ENCODE results near the gene FGF18. TPM values are rescaled to one million over a fixed set of nuclear protein-coding genes. Genes with fewer than 3 reads are reported as not detected.

The FGF18 gene
- total and polyA plus RNA-seq, 9 of the 15 experiments (the other 6 are each of a cell fraction or from before 2014, with no cell fraction given): 0.05 to 0.18 (median 0.11) TPM; not detected in 6

DNA sequence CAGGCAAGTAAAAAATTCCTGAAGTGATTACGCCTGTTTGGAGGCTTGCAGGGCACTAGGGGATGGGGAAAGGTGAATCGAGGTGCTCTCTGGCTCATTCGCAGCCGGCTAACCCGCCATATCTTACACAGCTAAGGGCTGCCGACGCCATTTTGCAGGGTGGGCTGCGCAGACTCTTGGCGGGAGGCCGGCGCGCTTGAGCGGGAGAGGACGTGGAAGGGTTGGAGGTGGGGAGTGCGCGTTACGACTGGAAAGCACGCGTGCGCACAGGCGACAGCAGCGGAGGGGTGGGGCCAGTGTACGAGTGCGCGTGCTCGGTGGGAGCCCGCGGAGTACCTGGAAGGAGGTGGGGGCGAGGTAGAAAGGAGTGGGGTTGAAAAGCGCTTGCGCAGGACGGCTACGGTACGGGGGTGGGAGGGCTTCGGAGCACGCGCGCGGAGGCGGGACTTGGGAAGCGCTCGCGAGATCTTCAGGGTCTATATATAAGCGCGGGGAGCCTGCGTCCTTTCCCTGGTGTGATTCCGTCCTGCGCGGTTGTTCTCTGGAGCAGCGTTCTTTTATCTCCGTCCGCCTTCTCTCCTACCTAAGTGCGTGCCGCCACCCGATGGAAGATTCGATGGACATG lies 32.0 kb upstream of the FGF18 start, which contains the start of gene NPM1 (continued):
- TF ChIP-seq, protein P1, sequence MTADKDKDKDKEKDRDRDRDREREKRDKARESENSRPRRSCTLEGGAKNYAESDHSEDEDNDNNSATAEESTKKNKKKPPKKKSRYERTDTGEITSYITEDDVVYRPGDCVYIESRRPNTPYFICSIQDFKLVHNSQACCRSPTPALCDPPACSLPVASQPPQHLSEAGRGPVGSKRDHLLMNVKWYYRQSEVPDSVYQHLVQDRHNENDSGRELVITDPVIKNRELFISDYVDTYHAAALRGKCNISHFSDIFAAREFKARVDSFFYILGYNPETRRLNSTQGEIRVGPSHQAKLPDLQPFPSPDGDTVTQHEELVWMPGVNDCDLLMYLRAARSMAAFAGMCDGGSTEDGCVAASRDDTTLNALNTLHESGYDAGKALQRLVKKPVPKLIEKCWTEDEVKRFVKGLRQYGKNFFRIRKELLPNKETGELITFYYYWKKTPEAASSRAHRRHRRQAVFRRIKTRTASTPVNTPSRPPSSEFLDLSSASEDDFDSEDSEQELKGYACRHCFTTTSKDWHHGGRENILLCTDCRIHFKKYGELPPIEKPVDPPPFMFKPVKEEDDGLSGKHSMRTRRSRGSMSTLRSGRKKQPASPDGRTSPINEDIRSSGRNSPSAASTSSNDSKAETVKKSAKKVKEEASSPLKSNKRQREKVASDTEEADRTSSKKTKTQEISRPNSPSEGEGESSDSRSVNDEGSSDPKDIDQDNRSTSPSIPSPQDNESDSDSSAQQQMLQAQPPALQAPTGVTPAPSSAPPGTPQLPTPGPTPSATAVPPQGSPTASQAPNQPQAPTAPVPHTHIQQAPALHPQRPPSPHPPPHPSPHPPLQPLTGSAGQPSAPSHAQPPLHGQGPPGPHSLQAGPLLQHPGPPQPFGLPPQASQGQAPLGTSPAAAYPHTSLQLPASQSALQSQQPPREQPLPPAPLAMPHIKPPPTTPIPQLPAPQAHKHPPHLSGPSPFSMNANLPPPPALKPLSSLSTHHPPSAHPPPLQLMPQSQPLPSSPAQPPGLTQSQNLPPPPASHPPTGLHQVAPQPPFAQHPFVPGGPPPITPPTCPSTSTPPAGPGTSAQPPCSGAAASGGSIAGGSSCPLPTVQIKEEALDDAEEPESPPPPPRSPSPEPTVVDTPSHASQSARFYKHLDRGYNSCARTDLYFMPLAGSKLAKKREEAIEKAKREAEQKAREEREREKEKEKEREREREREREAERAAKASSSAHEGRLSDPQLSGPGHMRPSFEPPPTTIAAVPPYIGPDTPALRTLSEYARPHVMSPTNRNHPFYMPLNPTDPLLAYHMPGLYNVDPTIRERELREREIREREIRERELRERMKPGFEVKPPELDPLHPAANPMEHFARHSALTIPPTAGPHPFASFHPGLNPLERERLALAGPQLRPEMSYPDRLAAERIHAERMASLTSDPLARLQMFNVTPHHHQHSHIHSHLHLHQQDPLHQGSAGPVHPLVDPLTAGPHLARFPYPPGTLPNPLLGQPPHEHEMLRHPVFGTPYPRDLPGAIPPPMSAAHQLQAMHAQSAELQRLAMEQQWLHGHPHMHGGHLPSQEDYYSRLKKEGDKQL (CRISPR knock-in tag; IDR thresholded peaks at IDR 0.05; ENCODE audit: borderline replicate concordance): no peak
- TF ChIP-seq CBFA2T3 (IDR thresholded peaks at IDR 0.05): no peak
- no peak for TF ChIP-seq ZFP36 (IDR thresholded peaks at IDR 0.05; ENCODE audit: low read depth, low read length, partially characterized antibody)
- 0 out of 2 replicates have a peak, but pooled peaks have one; percentile 89 for TF ChIP-seq OTX1 (CRISPR knock-in tag; IDR thresholded peaks at IDR 0.05)
- peak; percentile 78; the same call in 1 of the 2 replicates for TF ChIP-seq BRD4 (IDR thresholded peaks at IDR 0.05)
- TF ChIP-seq TSC22D4 (tag; IDR thresholded peaks at IDR 0.05): no peak
- no peak for TF ChIP-seq RFX5 (IDR thresholded peaks at IDR 0.05; ENCODE audit: low read depth, low read length)
- no peak for TF ChIP-seq ZNF146 (CRISPR knock-in tag; IDR thresholded peaks at IDR 0.05; ENCODE audit: unreplicated experiment)
- no peak for TF ChIP-seq ZNF212 (CRISPR knock-in tag; IDR thresholded peaks at IDR 0.05)
- no peak for TF ChIP-seq NR2C1 (IDR thresholded peaks at IDR 0.05)
- no peak for TF ChIP-seq NR2C1 (tag; IDR thresholded peaks at IDR 0.05)
- TF ChIP-seq GABPB1 (CRISPR knock-in tag; IDR thresholded peaks at IDR 0.05): peak; percentile 72
- TF ChIP-seq, protein P2, sequence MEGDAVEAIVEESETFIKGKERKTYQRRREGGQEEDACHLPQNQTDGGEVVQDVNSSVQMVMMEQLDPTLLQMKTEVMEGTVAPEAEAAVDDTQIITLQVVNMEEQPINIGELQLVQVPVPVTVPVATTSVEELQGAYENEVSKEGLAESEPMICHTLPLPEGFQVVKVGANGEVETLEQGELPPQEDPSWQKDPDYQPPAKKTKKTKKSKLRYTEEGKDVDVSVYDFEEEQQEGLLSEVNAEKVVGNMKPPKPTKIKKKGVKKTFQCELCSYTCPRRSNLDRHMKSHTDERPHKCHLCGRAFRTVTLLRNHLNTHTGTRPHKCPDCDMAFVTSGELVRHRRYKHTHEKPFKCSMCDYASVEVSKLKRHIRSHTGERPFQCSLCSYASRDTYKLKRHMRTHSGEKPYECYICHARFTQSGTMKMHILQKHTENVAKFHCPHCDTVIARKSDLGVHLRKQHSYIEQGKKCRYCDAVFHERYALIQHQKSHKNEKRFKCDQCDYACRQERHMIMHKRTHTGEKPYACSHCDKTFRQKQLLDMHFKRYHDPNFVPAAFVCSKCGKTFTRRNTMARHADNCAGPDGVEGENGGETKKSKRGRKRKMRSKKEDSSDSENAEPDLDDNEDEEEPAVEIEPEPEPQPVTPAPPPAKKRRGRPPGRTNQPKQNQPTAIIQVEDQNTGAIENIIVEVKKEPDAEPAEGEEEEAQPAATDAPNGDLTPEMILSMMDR (IDR thresholded peaks at IDR 0.05 in 2 of 3, conservative IDR thresholded peaks at IDR 0.05 in 1 of 3; ENCODE audit: insufficient read depth in 2 of 3, low read depth in 1 of 3, low read length in 3 of 3): no peak
- TF ChIP-seq GTF2F1 (IDR thresholded peaks at IDR 0.05; ENCODE audit: low read depth, low read length): peak; percentile 97
- no peak for TF ChIP-seq KHSRP (IDR thresholded peaks at IDR 0.05)
- peak; percentile 58; the same call in 1 of the 2 replicates for TF ChIP-seq NBN (IDR thresholded peaks at IDR 0.05; ENCODE audit: low read depth)
- TF ChIP-seq, protein P3, sequence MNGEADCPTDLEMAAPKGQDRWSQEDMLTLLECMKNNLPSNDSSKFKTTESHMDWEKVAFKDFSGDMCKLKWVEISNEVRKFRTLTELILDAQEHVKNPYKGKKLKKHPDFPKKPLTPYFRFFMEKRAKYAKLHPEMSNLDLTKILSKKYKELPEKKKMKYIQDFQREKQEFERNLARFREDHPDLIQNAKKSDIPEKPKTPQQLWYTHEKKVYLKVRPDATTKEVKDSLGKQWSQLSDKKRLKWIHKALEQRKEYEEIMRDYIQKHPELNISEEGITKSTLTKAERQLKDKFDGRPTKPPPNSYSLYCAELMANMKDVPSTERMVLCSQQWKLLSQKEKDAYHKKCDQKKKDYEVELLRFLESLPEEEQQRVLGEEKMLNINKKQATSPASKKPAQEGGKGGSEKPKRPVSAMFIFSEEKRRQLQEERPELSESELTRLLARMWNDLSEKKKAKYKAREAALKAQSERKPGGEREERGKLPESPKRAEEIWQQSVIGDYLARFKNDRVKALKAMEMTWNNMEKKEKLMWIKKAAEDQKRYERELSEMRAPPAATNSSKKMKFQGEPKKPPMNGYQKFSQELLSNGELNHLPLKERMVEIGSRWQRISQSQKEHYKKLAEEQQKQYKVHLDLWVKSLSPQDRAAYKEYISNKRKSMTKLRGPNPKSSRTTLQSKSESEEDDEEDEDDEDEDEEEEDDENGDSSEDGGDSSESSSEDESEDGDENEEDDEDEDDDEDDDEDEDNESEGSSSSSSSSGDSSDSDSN (IDR thresholded peaks at IDR 0.05; ENCODE audit: borderline replicate concordance in 1 of 2, low read depth in 2 of 2, low read length in 2 of 2): no peak
